Vagina (tissue), 2 donors: ENCODE data around the gene C4BPA.

ENCODE experiments used
- POLR2AphosphoS5 ChIP-seq, 2 donors: sonication (generic); formaldehyde crosslinking; IDR thresholded peaks; one replicate each; pipeline ENCODE4 v1.9.0; 2017; ENCODE audit warnings: antibody characterized with exemption in 2 of 2, mild to moderate bottlenecking in 2 of 2, low read depth in 1 of 2; ENCODE audit not compliant: insufficient read depth in 1 of 2
- TF ChIP-seq, protein P1 (sequence below), 3 experiments: fragments of 450-650 bp in 2 of 3; fragments of 200-600 bp in 1 of 3; sonication (generic) in 1 of 3; IDR thresholded peaks; one replicate each; pipeline ENCODE4 v1.5.1; 2017 to 2019; ENCODE audit warnings: antibody characterized with exemption in 3 of 3, mild to moderate bottlenecking in 2 of 3, moderate library complexity in 2 of 3

DNA sequence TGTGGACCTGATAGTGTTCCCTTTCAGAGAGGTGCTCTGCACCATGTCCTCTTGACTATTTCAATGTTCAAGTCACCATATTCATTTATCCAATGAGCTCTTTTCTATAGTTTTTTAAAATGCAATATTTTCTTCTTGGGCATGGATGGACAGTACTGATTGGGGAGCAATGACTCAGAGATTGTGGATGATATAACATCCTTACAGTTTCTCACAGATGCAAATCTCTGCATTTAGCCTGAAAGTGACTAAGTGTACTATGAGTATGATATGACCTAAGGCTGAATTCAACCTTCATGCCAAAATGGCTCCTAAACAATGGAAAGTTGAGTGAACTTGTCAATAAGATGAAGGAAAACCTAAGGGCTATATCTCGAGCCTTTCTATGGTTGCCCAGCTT lies 36.5 kb downstream of the C4BPA start:
- TF ChIP-seq, protein P1, sequence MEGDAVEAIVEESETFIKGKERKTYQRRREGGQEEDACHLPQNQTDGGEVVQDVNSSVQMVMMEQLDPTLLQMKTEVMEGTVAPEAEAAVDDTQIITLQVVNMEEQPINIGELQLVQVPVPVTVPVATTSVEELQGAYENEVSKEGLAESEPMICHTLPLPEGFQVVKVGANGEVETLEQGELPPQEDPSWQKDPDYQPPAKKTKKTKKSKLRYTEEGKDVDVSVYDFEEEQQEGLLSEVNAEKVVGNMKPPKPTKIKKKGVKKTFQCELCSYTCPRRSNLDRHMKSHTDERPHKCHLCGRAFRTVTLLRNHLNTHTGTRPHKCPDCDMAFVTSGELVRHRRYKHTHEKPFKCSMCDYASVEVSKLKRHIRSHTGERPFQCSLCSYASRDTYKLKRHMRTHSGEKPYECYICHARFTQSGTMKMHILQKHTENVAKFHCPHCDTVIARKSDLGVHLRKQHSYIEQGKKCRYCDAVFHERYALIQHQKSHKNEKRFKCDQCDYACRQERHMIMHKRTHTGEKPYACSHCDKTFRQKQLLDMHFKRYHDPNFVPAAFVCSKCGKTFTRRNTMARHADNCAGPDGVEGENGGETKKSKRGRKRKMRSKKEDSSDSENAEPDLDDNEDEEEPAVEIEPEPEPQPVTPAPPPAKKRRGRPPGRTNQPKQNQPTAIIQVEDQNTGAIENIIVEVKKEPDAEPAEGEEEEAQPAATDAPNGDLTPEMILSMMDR (IDR thresholded peaks at IDR 0.05) = no peak
- TF ChIP-seq POLR2AphosphoS5 (IDR thresholded peaks at IDR 0.05; ENCODE audit: insufficient read depth in 1 of 2, low read depth in 1 of 2) = no peak
